Spleen (tissue), 7 donors: Measurements from ENCODE around the gene CNTNAP2.

Source experiments
- CTCF ChIP-seq, 11 experiments: fragments of 200-600 bp in 7 of 11; fragments of 450-650 bp in 4 of 11; sonication (generic) in 4 of 11; IDR thresholded peaks in 8 of 11; conservative IDR thresholded peaks in 3 of 11; 1 replicate in 7 of 11; 2 replicates in 4 of 11; pipeline versions ENCODE4 v1.4.0 to v1.8.0; 2016 to 2021; ENCODE audit warnings: antibody characterized with exemption in 11 of 11, inconsistent platforms in 4 of 11, mild to moderate bottlenecking in 1 of 11
- POLR2A ChIP-seq, 3 donors: fragments of 450-650 bp; IDR thresholded peaks; one replicate each; pipeline ENCODE4 v1.5.1; 2017; ENCODE audit warnings: antibody characterized with exemption in 3 of 3, mild to moderate bottlenecking in 1 of 3
- donor health status: DM: no; HTN: no; CAD: no; lungs with moderate emphysema.
- donor health status: DM: no; HTN: no; CAD: no.
- donor health status: DM: no; HTN: no; CAD: no.

- TF ChIP-seq POLR2A (IDR thresholded peaks at IDR 0.05), result no peak
- no peak for TF ChIP-seq CTCF (IDR thresholded peaks at IDR 0.05 in 8 of 11, conservative IDR thresholded peaks at IDR 0.05 in 3 of 11)
Measured at GRCh38 chr7:147524726-147525250, 1408.2 kb downstream of the CNTNAP2 start.
